GM12878 (cell line): ENCODE results near the gene DNAJC5G.

ENCODE experiments used
- CTCF ChIP-seq, 3 experiments: IDR thresholded peaks in 2 of 3; conservative IDR thresholded peaks in 1 of 3; 2 replicates each; pipeline ENCODE4 v1.5.1; 2011; ENCODE audit warnings: low read depth in 3 of 3, low read length in 3 of 3, mild to moderate bottlenecking in 3 of 3, control low read depth in 2 of 3, moderate library complexity in 2 of 3, inconsistent platforms in 1 of 3, mixed read lengths in 1 of 3; ENCODE audit not compliant: control insufficient read depth in 2 of 3, insufficient read depth in 1 of 3; ENCODE audit errors: extremely low read depth in 1 of 3
- EP300 ChIP-seq, 2 experiments: fragments of 150-350 bp in 1 of 2; IDR thresholded peaks; 2 replicates each; pipeline ENCODE4 v1.6.1; 2011 to 2012; ENCODE audit warnings: low read depth in 2 of 2, low read length in 2 of 2, borderline replicate concordance in 1 of 2, improper control_type of control experiment in 1 of 2, inconsistent platforms in 1 of 2; ENCODE audit not compliant: control insufficient read depth in 1 of 2
- GABPA ChIP-seq: IDR thresholded peaks from 2 replicates; pipeline ENCODE4 v1.6.1; 2014; ENCODE audit warnings: antibody characterized with exemption, low read depth, mild to moderate bottlenecking, inconsistent platforms
- HDAC2 ChIP-seq: fragments of 200-600 bp; sonication (generic); IDR thresholded peaks from 2 replicates; pipeline ENCODE4 v1.6.1; 2017
- KAT2A ChIP-seq: conservative IDR thresholded peaks from 2 replicates; pipeline ENCODE4 v1.6.1; 2011; ENCODE audit warnings: low read depth, low read length; ENCODE audit not compliant: control insufficient read depth
- MLLT1 ChIP-seq: fragments of 450-650 bp; IDR thresholded peaks from 2 replicates; pipeline ENCODE4 v1.6.1; 2016; ENCODE audit warnings: mild to moderate bottlenecking

GRCh38 chr2:27270131-27270530, 5.1 kb upstream of the DNAJC5G start:
- TF ChIP-seq GABPA (no peak), KAT2A (no peak), EP300 (IDR thresholded peaks at IDR 0.05; ENCODE audit: borderline replicate concordance in 1 of 2, control insufficient read depth in 1 of 2, low read depth in 2 of 2, low read length in 2 of 2) (no peak), HDAC2 (no peak), CTCF (IDR thresholded peaks at IDR 0.05 in 2 of 3, conservative IDR thresholded peaks at IDR 0.05 in 1 of 3; ENCODE audit: control insufficient read depth in 2 of 3, extremely low read depth in 1 of 3, insufficient read depth in 1 of 3, low read depth in 3 of 3, low read length in 3 of 3) (no peak), MLLT1 (no peak)
